SH-SY5Y (cell line): ENCODE results near the gene AFG1L.

Experiments used
- GATA2 ChIP-seq: IDR thresholded peaks from 2 replicates; pipeline ENCODE4 v1.6.1; 2011; ENCODE audit warnings: mild to moderate bottlenecking, low read depth, low read length
- GATA3 ChIP-seq: IDR thresholded peaks from 2 replicates; pipeline ENCODE4 v1.6.1; 2011; ENCODE audit warnings: low read depth, mild to moderate bottlenecking, low read length, moderate library complexity

DNA sequence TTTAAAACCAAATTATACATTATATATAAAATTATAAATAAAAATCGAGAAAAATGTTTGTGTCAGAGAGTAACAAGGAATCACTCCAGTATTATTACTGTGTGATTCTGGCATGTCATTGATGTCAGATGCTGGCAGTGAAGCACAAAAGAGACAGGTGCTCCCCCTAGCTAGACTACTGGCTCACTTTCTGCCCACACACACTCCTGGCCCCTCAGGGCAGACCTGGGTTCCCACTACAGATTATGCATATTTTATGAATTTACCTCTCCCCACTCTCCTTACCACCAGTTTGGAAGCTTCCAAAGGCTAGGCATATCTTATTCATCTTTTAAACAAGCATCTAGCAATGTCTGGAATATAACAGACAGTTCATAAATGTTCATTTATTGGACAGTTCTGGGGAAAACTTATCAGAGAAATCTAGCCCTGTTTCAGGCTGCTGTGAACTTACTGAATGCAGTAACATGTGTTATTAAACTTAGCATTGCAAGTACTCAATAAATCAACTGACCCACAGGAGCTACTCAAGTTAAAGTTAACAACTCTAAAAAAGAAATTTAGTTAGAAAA, 46.8 kb upstream of the AFG1L start:
- peak; percentile 91 for TF ChIP-seq GATA2
- peak; percentile 99 for TF ChIP-seq GATA3
